Measurements from ENCODE around the gene MMP11. TPM values are rescaled to one million over a fixed set of nuclear protein-coding genes. Genes with fewer than 3 reads are reported as not detected.

MMP11 gene
- total and polyA plus RNA-seq, 2 of the 13 experiments (the other 11 are each of a cell fraction or from before 2014, with no cell fraction given) = 8.9 to 28.6 TPM

- TF ChIP-seq, protein P1, sequence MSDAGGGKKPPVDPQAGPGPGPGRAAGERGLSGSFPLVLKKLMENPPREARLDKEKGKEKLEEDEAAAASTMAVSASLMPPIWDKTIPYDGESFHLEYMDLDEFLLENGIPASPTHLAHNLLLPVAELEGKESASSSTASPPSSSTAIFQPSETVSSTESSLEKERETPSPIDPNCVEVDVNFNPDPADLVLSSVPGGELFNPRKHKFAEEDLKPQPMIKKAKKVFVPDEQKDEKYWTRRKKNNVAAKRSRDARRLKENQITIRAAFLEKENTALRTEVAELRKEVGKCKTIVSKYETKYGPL (CRISPR knock-in tag; IDR thresholded peaks at IDR 0.05) = no peak
- TF ChIP-seq SRF (IDR thresholded peaks at IDR 0.05; ENCODE audit: low read depth, low read length) (no peak), CCDC6 (CRISPR knock-in tag; IDR thresholded peaks at IDR 0.05) (no peak), TIGD3 (CRISPR knock-in tag; IDR thresholded peaks at IDR 0.05; ENCODE audit: borderline replicate concordance) (no peak), JUND (CRISPR knock-in tag; IDR thresholded peaks at IDR 0.05) (no peak), ZNF460 (CRISPR knock-in tag; IDR thresholded peaks at IDR 0.05; ENCODE audit: borderline replicate concordance) (no peak), TBX3 (IDR thresholded peaks at IDR 0.05; ENCODE audit: borderline replicate concordance) (no peak)
These were observed 29.3 kb upstream of the MMP11 start (continued) for GRCh38 chr22:23743303-23743705.

DNA sequence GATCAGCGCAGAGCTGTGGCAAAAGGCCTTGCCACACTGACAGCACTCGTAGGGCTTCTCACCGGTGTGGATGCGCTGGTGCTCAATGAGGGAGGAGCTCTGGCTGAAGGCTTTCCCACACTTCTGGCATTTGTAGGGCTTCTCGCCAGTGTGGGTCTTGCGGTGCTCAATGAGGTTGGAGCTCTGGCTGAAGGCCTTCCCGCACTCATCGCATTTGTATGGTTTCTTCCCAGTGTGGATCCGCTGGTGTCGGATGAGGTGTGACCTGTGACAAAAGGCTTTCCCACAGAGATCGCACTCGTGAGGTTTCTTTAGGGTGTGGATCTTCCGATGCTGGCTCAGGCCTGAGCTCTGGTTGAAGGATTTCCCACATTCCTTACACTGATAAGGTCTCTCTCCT lies 28.6 kb upstream of the MMP11 start:
- ATAC-seq (no peak), DNase-seq (ENCODE audit: low spot score) (no peak), FAIRE-seq (no peak)
- no TSS peak for BruUV-seq (replicated peaks)
- WGBS (ENCODE audit: low lambda C conversion rate) = 95% methylated on average over 11 of the region's 13 CpGs
- Histone ChIP-seq H4K20me1 (ENCODE audit: insufficient read depth, low read length) (no peaks in the 10 kb centered on the region), H3K27ac (ENCODE audit: extremely low read length, insufficient read depth, low read length) (no peak overlapping the region), H3K4me1 (ENCODE audit: insufficient read depth, low read length) (no peaks in the 10 kb centered on the region), H3K79me2 (ENCODE audit: insufficient read depth, low read length) (peaks cover 1% of the 10 kb centered on the region), H3K4me3 (replicated peaks in 1 of 3; ENCODE audit: insufficient read depth in 1 of 3, low read depth in 2 of 3, low read length in 3 of 3) (no peak overlapping the region), H3K9ac (ENCODE audit: insufficient read depth, low read depth, low read length) (no peak overlapping the region), H2AFZ (ENCODE audit: low read length) (no peak overlapping the region), H3K36me3 (replicated peaks in 1 of 2; ENCODE audit: control insufficient read depth in 1 of 2, insufficient read depth in 2 of 2, low read length in 2 of 2) (peaks cover 11 to 28% of the 10 kb centered on the region in 2 experiments; a peak in 3 of 5 replicates), H3K9me3 (ENCODE audit: low read length) (no peaks in the 10 kb centered on the region), H3K27me3 (ENCODE audit: control insufficient read depth in 1 of 2, insufficient read depth in 2 of 2, low read length in 2 of 2) (no peaks in the 10 kb centered on the region), H3K4me2 (ENCODE audit: low read depth, low read length) (no peak overlapping the region)
- ChIA-PET CTCF (ENCODE audit: low intra/inter-chr PET ratio, low total read pairs) (no interaction called here), POLR2A (no interaction called here)
- intact Hi-C loops (cut with micrococcal nuclease; ENCODE audit: unreplicated experiment) (no loop called here), in situ Hi-C loops (cut with HindIII; ENCODE audit: extremely low pct_ligation_motif_present, low pct_unique_long_range_greater_than_20kb) (no loop called here)
- no peak for TF ChIP-seq ZNF446 (CRISPR knock-in tag; IDR thresholded peaks at IDR 0.05)
- no peak for TF ChIP-seq THAP8 (CRISPR knock-in tag; IDR thresholded peaks at IDR 0.05; ENCODE audit: borderline replicate concordance)
- TF ChIP-seq ZNF292 (CRISPR knock-in tag; IDR thresholded peaks at IDR 0.05; ENCODE audit: borderline replicate concordance, low read depth) = no peak
- TF ChIP-seq RARG (CRISPR knock-in tag; IDR thresholded peaks at IDR 0.05; ENCODE audit: low read depth) = no peak
- no peak for TF ChIP-seq ZNF512B (CRISPR knock-in tag; IDR thresholded peaks at IDR 0.05; ENCODE audit: borderline replicate concordance)
- TF ChIP-seq, protein P2, sequence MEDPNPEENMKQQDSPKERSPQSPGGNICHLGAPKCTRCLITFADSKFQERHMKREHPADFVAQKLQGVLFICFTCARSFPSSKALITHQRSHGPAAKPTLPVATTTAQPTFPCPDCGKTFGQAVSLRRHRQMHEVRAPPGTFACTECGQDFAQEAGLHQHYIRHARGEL (CRISPR knock-in tag; IDR thresholded peaks at IDR 0.05) = no peak
- no peak for TF ChIP-seq ZNF616 (CRISPR knock-in tag; IDR thresholded peaks at IDR 0.05; ENCODE audit: low read depth)
- no peak for TF ChIP-seq YEATS2 (CRISPR knock-in tag; IDR thresholded peaks at IDR 0.05; ENCODE audit: borderline replicate concordance)
- no peak for TF ChIP-seq ZNF660 (CRISPR knock-in tag; IDR thresholded peaks at IDR 0.05; ENCODE audit: borderline replicate concordance, low read depth)
- TF ChIP-seq TMF1 (CRISPR knock-in tag; IDR thresholded peaks at IDR 0.05; ENCODE audit: low read depth) = no peak
- TF ChIP-seq CENPBD1 (CRISPR knock-in tag; IDR thresholded peaks at IDR 0.05; ENCODE audit: borderline replicate concordance, low read depth) = no peak
